Pancreas (tissue), 10 donors: ENCODE measurements around the gene MYO18A. TPM values are rescaled to one million over a fixed set of nuclear protein-coding genes. Genes with fewer than 3 reads are reported as not detected.
A peak's percentile ranks its signal among the peaks of the same experiment; 100 is the strongest.

Experiments used
- ATAC-seq, 4 donors: fragments of 200-7000 bp; cut with Tn5 transposase; one replicate each; pipeline versions ENCODE4 v1.8.0 to v1.9.1; 2020; ENCODE audit warnings: mild to moderate bottlenecking in 4 of 4, moderate library complexity in 4 of 4
- DNase-seq, 6 donors: peaks; one replicate each; pipeline ENCODE4 v3.0.0-alpha.2; 2020
- FAIRE-seq: peaks from 2 replicates; lab custom pipeline; 2012; peaks lifted over from hg19 to GRCh38; lab: Jason Lieb, UNC
- H3K27ac ChIP-seq, 4 donors: fragments of 200-600 bp; sonication (generic); 1 replicate in 3 of 4; 2 replicates in 1 of 4; pipeline versions ENCODE4 v1.5.0 to v1.8.0; 2020
- H3K27me3 ChIP-seq, 4 donors: fragments of 200-600 bp; one replicate each; pipeline ENCODE4 v1.8.0; 2021
- H3K36me3 ChIP-seq, 3 donors: fragments of 200-600 bp; sonication (generic) in 1 of 3; one replicate each; pipeline versions ENCODE4 v1.5.0 to v1.8.0; 2020 to 2021
- H3K4me1 ChIP-seq, 3 donors: fragments of 200-600 bp; one replicate each; pipeline ENCODE4 v1.8.0; 2021
- H3K4me3 ChIP-seq, 4 donors: fragments of 200-600 bp; sonication (generic) in 2 of 4; one replicate each; pipeline versions ENCODE4 v1.5.0 to v1.8.0; 2020 to 2021
- H3K9me3 ChIP-seq, 4 donors: fragments of 200-600 bp; one replicate each; pipeline ENCODE4 v1.8.0; 2021
- WGBS, 2 donors: extraction: QIAGEN DNeasy Blood & Tissue Kit; methylation state at CpG; one replicate each; pipeline ENCODE4 v1.1.7; 2013; 5-methylcytosine and 5-hydroxymethylcytosine counted together
- intact Hi-C, 3 donors: fragments of 100-400 bp; cut with DNase I; formaldehyde crosslinking; loops; one replicate each; pipeline versions ENCODE4 v1.11.1 to v1.14.2; 2022
- polyA plus RNA-seq, 2 donors: library from polyadenylated mRNA; stranded (reverse); fragments of 200-250 nt; gene quantifications; one replicate each; pipeline ENCODE4 v1.2.3, GENCODE V29; 2013
- total RNA-seq, 6 donors: library from RNA; stranded (reverse); fragmentation: NEBNext Ultra II Directional in 4 of 6; extraction: Animal tissue kit (Norgen Biotek cat#: 25700) in 4 of 6; gene quantifications; one replicate each; pipeline versions ENCODE4 v1.2.1 to v1.2.4, GENCODE V29; 2021 to 2023
- TF ChIP-seq, protein P1 (sequence below), 4 donors: fragments of 200-600 bp; sonication (generic) in 3 of 4; IDR thresholded peaks; one replicate each; pipeline versions ENCODE4 v1.5.0 to v1.8.0; 2021; ENCODE audit warnings: antibody characterized with exemption in 4 of 4
- donor health status: healthy with polysubstance abuse.
- donor health status: DM: no; HTN: no; CAD: no; lungs with moderate emphysema.
- donor health status: DM: no; HTN: no; CAD: no.
- donor health status: control.
- donor health status: control.
- donor health status: Bipolar disorder and iron deficiency.
- donor health status: DM: yes; HTN: yes; CAD: no.
- donor health status: DM: no; HTN: no; CAD: no.
- donor health status: DM: no; HTN: no; CAD: no.
- donor health status: DM: yes; HTN: yes; CAD: no.

MYO18A gene
- total and polyA plus RNA-seq, 8 donors, result 21.3 to 85.3 (median 33.5) TPM

GRCh38 chr17:29214215-29215146 is 34.3 kb upstream of the MYO18A start:
- no peak for FAIRE-seq
- intact Hi-C loops, result loop anchor here in 2 of 3 donors (5.0 to 10.0 kb wide), 2 partner anchors 62 to 70 kb away; no protein-coding TSS in a partner anchor
- Histone ChIP-seq H3K4me1 (no peaks in the 10 kb centered on the region), H3K4me3 (no peak overlapping the region), H3K27me3 (no peaks in the 10 kb centered on the region), H3K27ac (no peak overlapping the region), H3K36me3 (no peaks in the 10 kb centered on the region), H3K9me3 (no peaks in the 10 kb centered on the region)
- ATAC-seq, result peak in 2 of 4 donors; percentile 19 to 32
- TF ChIP-seq, protein P1, sequence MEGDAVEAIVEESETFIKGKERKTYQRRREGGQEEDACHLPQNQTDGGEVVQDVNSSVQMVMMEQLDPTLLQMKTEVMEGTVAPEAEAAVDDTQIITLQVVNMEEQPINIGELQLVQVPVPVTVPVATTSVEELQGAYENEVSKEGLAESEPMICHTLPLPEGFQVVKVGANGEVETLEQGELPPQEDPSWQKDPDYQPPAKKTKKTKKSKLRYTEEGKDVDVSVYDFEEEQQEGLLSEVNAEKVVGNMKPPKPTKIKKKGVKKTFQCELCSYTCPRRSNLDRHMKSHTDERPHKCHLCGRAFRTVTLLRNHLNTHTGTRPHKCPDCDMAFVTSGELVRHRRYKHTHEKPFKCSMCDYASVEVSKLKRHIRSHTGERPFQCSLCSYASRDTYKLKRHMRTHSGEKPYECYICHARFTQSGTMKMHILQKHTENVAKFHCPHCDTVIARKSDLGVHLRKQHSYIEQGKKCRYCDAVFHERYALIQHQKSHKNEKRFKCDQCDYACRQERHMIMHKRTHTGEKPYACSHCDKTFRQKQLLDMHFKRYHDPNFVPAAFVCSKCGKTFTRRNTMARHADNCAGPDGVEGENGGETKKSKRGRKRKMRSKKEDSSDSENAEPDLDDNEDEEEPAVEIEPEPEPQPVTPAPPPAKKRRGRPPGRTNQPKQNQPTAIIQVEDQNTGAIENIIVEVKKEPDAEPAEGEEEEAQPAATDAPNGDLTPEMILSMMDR (IDR thresholded peaks at IDR 0.05), result no peak
- DNase-seq, result no peak
- 82 to 89% methylated on average over 8 of the region's 8 CpGs for WGBS, 2 donors

DNA sequence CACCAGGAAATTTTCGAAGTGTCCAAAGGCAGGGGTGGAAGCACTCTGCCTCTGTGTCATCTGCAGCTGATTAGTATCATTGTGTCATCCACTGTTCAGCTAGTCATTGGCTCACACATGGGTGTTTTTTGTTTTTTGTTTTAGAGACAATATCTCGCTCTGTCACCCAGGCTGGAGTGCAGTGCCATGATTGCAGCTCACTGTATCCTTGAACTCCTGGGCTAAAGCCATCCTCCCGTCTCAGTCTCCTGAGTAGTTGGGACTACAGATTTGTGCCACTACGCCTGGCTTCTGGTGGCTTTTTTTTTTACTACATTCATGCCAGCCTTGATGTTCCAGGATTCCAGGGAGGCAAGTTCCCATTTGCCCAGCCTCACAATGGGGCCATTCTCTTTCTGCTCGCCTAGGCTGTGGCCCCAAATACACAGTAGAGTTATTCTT is 32.5 kb upstream of the MYO18A start:
- FAIRE-seq (no peak), ATAC-seq (no peak), DNase-seq (no peak)
- Histone ChIP-seq H3K4me1 (no peaks in the 10 kb centered on the region), H3K36me3 (no peaks in the 10 kb centered on the region), H3K27me3 (no peaks in the 10 kb centered on the region), H3K27ac (no peak overlapping the region), H3K9me3 (no peaks in the 10 kb centered on the region), H3K4me3 (no peak overlapping the region)
- intact Hi-C loops, result loop anchor here in 1 of 3 donors (10.0 kb wide), 1 partner anchor 68 kb away; no protein-coding TSS in a partner anchor
- 57 to 71% methylated on average over 5 of the region's 5 CpGs for WGBS, 2 donors
- TF ChIP-seq, protein P1 (IDR thresholded peaks at IDR 0.05), result no peak

GRCh38 chr17:29212094-29212631 is 32.0 kb upstream of the MYO18A start:
- H3K27me3 ChIP-seq, result no peaks in the 10 kb centered on the region
- TF ChIP-seq, protein P1 (IDR thresholded peaks at IDR 0.05), result no peak
- FAIRE-seq (no peak), ATAC-seq (no peak), DNase-seq (no peak)
- H3K27ac ChIP-seq, result no peak overlapping the region
- H3K4me1 ChIP-seq, result no peaks in the 10 kb centered on the region
- no peak overlapping the region for H3K4me3 ChIP-seq
- H3K36me3 ChIP-seq, result no peaks in the 10 kb centered on the region
- H3K9me3 ChIP-seq, result no peaks in the 10 kb centered on the region
- WGBS, 2 donors, result 94 to 96% methylated on average over 1 of the region's 1 CpG
- intact Hi-C loops, result loop anchor here in 1 of 3 donors (10.0 kb wide), 1 partner anchor 67 kb away; no protein-coding TSS in a partner anchor

DNA sequence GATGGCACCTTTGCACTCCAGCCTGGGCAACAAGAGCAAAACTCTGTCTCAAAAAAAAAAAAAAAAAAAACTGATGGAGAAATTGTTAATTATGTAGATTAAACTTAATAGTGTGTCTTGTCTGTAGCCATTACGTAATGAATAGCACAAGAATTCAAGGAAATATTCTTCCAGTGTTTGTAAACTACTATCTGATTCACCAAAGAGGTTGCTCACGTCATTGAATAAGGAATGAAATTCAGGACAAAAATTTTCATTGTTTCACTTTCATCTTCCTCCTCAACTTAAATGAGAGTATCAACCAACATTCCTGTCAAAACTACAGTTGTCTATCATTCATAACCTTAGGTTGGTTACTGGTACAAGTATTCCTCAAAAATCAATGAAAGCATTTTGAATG is 30.7 kb upstream of the MYO18A start:
- 82 to 86% methylated on average over 2 of the region's 2 CpGs for WGBS, 2 donors
- Histone ChIP-seq H3K27me3 (no peaks in the 10 kb centered on the region), H3K9me3 (no peaks in the 10 kb centered on the region), H3K4me1 (no peaks in the 10 kb centered on the region), H3K27ac (no peak overlapping the region), H3K36me3 (no peaks in the 10 kb centered on the region), H3K4me3 (no peak overlapping the region)
- ATAC-seq (no peak), DNase-seq (no peak), FAIRE-seq (no peak)
- intact Hi-C loops, result loop anchor here in 1 of 3 donors (10.0 kb wide), 1 partner anchor 66 kb away; no protein-coding TSS in a partner anchor
- TF ChIP-seq, protein P1 (IDR thresholded peaks at IDR 0.05), result no peak
